NK-92 treated with Interleukin-12 subunit alpha and Interleukin-12 subunit beta, amount 100 ng/mL, for 24 hours (cell line): ENCODE measurements around the gene SLC10A6.

Experiments
- DNase-seq: peaks from one replicate; lab custom pipeline; 2025; lab: John Stamatoyannopoulos, UW

The SLC10A6 gene

DNA sequence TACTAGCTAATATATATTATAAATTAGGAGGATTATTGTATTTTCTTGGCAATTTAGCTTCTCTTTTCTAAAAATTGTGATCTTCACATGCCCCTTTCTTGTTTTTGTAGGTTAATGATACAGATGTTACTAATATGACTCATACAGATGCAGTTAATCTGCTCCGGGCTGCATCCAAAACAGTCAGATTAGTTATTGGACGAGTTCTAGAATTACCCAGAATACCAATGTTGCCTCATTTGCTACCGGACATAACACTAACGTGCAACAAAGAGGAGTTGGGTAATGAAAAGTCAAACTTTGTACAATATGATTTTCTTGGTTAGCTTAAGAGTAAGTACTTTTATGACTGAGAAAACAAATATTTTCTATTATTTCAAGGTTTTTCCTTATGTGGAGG is 74.1 kb downstream of the SLC10A6 start:
- DNase-seq: no peak
